ENCODE results near the gene RAC2.

RAC2 gene

GRCh38 chr22:37275134-37275533 is 31.1 kb upstream of the RAC2 start:
- no peak for DNase-seq

- no peak for DNase-seq
Observed at GRCh38 chr22:37274380-37274862, 30.4 kb upstream of the RAC2 start.

- no peak for DNase-seq
Observed at GRCh38 chr22:37273846-37274225, 29.8 kb upstream of the RAC2 start.

- DNase-seq = no peak
Observed at GRCh38 chr22:37273126-37273845, 29.2 kb upstream of the RAC2 start.

- no peak for DNase-seq
Observed at GRCh38 chr22:37270928-37271650, 27.0 kb upstream of the RAC2 start.

GRCh38 chr22:37269936-37270678 is 26.0 kb upstream of the RAC2 start:
- no peak for DNase-seq

GRCh38 chr22:37267661-37268413 is 23.8 kb upstream of the RAC2 start:
- no peak for DNase-seq

GRCh38 chr22:37267135-37267587 is 23.1 kb upstream of the RAC2 start:
- no peak for DNase-seq

GRCh38 chr22:37266581-37267134 is 22.6 kb upstream of the RAC2 start:
- no peak for DNase-seq

GRCh38 chr22:37263966-37264887 is 20.2 kb upstream of the RAC2 start:
- no peak for DNase-seq

- no peak for DNase-seq
Observed at GRCh38 chr22:37262346-37262745, 18.3 kb upstream of the RAC2 start.

- DNase-seq = no peak
Observed at GRCh38 chr22:37260901-37261336, 16.9 kb upstream of the RAC2 start.

- DNase-seq = no peak
Observed at GRCh38 chr22:37260155-37260795, 16.2 kb upstream of the RAC2 start.

- no peak for DNase-seq
Observed at GRCh38 chr22:37259540-37260029, 15.5 kb upstream of the RAC2 start.

GRCh38 chr22:37258753-37259401 is 14.8 kb upstream of the RAC2 start:
- DNase-seq = no peak

- no peak for DNase-seq
Observed at GRCh38 chr22:37258005-37258752, 14.1 kb upstream of the RAC2 start.

GRCh38 chr22:37256075-37256726 is 12.1 kb upstream of the RAC2 start:
- no peak for DNase-seq

GRCh38 chr22:37255558-37256006 is 11.5 kb upstream of the RAC2 start:
- no peak for DNase-seq

GRCh38 chr22:37254867-37255233 is 10.8 kb upstream of the RAC2 start:
- DNase-seq = no peak
